T-helper 2 cell (primary cell): Measurements from ENCODE around the gene AMFR.

Experiments used
- DNase-seq, 5 experiments: peaks; one replicate each; pipeline versions ENCODE4 v3.0.0 to v3.0.0-alpha.2; 2012 to 2022
- total RNA-seq, 2 donors: gene quantifications; one replicate each; lab custom pipeline; 2026; lab: John Stamatoyannopoulos, UW

The AMFR gene
- 65.5 to 83.2 reads per million in 2 donors for total RNA-seq

GRCh38 chr16:56425439-56425832 is at the start of gene AMFR:
Gene AMFR (minus strand): TSS chr16:56425545. CDS start chr16:56425327, 218 bp downstream.
- peak; percentile 45 to 90 (median 67) for DNase-seq

DNA sequence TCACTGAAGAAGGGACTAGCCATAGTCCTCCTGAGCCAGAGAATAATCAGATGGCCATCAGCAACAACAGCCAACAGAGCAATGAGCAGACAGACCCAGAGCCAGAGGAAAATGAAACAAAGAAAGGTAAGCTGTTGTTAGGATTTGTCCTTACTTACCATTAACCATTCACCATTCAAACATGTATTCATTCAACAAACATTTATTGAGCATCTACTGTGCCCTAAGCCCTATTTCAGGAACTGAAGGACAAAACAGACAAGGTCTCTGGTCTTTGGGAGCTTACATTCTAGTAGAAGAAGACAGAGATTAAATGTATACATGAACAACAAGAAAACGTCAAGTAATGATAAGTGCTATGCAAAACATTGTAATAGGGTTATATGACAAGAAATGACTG is 45.3 kb upstream of the AMFR start:
- DNase-seq = no peak

DNA sequence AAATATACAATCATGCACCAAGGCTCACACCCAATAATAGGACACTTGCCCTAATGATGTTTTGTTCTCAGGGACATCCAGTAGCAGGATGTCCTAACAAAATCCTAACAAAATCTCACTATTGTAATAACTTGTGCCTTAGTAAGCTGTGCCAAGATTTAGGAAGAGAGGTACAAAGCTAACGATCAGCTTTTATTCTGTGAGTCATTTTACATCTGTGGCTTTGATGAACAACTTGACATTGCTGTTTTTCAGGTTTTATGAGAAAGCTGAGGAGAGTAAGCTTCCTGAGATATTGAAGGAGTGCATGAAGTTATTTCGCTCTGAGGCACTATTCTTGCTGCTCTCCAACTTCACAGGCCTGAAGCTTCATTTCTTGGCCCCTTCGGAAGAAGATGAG is 44.9 kb upstream of the AMFR start:
- DNase-seq = no peak

DNA sequence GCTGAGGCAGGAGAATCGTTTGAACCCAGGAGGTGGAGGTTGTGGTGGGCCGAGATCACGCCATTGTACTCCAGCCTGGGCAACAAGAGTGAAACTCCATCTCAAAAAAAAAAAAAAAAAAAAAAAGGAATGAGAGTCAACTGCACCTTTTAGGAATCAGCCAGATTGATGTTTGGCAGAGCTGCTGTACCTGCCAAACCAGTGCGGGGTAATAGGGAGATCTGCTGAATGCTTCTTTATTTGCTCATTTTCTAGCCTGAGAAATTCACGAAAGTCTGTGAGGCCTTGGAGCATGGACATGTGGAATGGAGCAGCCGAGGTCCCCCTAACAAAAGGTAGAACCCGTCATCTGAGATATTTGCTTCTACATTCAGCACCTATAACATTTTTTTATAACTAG is 44.4 kb upstream of the AMFR start:
- no peak for DNase-seq

DNA sequence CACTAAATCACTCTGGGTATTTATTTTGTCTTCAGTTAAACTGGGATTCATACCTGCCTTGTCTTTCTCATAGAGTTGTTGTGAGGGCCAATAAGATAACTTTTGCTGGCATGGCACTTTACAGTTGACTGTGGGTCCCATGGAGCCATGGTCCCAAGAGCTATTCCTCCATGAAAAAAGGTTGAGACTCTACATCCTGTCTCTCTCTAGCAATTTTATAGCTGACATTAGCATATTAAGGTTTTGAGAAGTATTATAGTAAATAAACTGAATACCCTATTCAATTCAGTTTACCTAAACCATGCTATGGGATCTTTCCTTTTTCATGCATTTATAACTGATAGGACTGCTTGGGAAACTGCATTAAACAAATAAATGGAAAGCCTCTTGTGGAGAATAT is 43.5 kb upstream of the AMFR start:
- no peak for DNase-seq

DNA sequence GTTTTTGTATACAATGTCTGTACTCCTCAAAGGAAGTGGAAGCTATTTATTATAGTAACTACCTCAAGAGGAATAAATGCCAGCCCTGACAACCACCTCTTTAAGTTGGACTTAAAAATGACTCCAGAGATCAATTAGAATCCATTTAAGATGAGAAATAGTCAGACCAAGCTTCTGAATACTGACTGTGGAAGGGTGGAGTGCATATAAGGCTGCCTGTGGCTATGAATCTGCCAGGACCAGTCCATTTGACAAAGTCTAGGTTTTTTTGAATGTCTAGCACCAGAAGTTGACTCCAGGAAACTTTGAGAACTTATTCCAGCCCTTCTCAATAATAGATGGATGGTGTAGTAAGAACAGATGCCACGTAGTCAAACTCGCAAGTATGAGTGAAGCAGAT is 41.0 kb upstream of the AMFR start:
- no peak for DNase-seq

- DNase-seq = no peak
These were observed 37.8 kb upstream of the AMFR start for GRCh38 chr16:56463153-56463552.

- DNase-seq = no peak
These were observed 36.9 kb upstream of the AMFR start for GRCh38 chr16:56462064-56462796.

DNA sequence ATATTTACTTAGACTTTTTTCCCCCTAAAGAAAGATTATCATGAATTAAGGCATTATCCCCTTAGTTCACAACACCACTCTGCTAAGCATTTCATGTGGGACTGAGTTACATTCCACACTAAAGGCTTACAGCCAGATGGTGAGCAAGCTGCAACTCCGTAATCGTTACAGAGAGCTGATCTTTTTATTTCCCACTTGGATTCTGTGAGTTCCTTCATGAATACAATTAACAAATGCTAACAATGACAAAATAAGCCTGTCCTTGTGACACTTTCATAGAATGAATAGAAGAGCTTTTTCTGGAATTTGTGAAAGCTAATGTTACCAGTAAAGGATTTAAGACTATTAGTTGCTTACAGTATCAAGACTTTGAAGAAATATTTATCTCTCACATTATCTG is 34.8 kb upstream of the AMFR start:
- DNase-seq = no peak

GRCh38 chr16:56457927-56458470 is 32.7 kb upstream of the AMFR start:
- no peak for DNase-seq

DNA sequence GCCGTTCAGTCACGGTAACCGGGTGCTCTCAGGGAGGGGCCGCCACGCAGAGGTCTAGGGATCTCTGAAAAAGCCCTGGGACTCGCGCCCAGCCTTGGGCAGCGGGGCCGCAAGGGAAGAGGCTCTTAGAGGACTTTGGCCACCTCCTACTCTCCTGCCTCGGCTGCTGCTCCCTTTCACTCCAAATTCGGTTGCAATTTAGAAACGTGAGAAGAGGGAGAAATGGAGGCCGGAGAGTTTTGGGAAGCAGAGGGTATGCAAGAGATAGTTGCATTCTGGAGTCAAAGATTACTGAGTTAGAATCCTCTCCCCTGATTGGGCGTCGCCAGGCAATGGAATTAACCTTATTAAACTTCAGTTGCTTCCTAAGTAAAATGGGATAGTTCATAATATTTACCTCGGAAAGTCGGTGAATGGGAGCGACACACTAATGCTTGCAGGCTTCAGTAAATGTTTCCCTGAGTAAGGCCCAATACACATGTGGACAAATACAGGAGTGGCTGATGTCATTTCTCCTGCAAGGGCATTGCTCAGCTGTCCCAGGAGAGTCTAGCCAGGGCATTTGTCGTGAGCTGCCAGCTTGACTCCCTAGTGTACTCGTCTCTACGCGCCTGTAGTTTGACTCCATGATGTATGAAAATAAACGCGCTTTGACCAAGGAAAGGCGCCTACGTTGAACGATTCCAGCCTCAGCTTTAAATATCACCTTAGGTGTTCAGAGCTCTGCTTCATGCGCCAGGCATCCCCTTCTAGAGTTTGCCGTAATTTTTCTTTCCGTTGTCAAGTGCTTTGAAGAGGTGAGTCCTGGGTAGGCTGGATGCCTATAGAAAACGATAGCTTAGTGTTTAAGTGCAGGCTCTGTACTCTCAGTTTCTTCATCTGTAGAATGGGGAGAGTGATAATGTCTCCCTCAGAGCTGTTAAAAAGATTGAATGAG is 26.7 kb upstream of the AMFR start:
- DNase-seq = peak in 1 of 5 experiments; percentile 26

DNA sequence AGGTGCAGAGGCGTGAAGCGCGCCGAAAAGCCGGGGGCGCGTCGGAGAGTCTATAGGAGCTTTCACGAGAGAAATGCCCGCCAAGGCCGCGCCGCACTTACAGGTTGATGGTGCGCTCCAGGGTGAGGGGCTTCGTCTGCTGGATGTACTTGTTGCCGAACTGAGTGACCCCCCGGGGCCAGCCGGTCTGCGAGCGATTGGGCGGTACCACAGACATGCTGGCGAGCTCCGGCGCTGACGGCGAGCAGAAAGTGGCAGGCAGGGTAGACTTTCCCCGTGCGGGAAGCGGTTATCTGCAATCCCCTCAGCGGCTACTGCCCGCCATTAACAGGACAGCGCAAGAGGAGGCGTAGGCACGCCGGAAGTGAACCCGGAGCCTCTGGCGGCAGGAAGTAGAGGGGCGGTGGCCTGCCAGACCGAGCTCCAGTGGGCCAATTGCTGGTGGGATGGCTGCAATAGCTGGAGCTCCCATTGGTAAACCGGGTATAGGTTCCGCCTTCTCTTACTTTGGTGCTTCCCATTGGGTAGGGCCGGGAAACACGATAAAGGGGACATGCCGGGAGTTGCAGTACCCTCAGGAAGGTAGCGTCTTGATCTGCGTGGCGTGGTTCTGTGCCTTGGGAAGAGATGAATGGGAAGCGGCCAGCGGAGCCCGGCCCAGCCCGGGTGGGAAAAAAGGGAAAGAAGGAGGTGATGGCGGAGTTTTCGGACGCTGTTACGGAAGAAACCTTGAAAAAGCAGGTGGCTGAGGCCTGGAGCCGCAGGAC is 25.8 kb upstream of the AMFR start, which contains the start of the genes NUDT21 and OGFOD1:
TSS of gene NUDT21 (minus strand) at position 347 of the 767 bp plus-strand sequence. CDS start at position 217, 130 bp downstream.
TSS of gene OGFOD1 (plus strand) at position 569 of the 767 bp plus-strand sequence. CDS start at position 628, 59 bp downstream.
- DNase-seq = peak; percentile 76 to 99 (median 90)

DNA sequence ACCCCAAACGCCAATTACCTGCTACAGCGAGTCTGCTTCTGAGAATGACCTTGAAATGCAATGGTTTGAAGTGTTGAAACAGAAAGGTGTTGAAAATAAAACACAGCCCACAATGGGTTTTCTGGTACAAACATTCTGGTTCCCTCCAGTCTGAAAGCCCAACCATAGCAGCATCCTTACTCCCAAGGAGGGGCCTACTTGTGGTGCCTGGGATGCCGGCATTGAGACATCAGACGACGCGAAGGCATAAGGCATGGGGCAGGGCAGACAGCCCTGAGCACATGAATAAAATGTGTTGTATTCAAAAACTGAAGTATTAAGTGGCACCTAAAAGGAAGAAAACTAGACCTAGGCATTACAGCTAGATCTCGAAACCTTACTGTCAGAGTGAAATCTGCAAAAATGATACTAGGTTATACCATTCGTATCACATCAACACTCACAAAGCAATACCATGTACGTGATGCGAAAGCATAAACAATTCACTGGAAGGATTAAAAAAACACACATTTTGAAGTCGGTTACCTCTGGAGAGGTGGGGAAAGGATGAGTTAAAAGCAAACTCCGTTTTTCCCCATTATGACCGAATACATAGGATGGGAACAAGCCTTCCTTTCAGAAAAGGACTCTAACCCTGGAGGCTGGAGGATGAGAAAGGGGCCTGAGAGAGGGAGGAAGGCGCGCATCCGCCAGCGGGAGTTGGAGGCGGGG is 25.1 kb upstream of the AMFR start:
- peak in 2 of 5 experiments; percentile 2 to 43 for DNase-seq

DNA sequence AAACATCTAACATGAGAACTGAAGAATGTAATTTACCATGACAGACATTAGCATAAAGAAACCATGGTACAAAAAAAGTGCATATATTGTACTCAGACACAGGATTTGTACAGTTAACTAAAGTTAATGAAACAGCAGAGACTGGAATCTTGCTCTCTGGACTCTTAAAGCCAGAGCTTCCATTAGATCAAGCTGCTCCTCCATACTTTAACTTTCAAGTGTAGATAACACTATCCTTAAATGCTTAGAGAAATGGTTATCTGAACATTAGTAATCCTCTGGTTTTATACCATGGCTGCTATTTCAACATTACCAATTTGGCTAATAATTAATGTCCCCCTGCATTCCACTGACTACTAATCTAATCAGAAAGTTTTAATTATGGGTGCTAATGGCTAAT is 22.7 kb upstream of the AMFR start:
- no peak for DNase-seq

- peak in 1 of 5 experiments; percentile 53 for DNase-seq
These were observed 21.9 kb upstream of the AMFR start for GRCh38 chr16:56447286-56447685.

- DNase-seq = no peak
These were observed 12.7 kb upstream of the AMFR start for GRCh38 chr16:56438038-56438437.

DNA sequence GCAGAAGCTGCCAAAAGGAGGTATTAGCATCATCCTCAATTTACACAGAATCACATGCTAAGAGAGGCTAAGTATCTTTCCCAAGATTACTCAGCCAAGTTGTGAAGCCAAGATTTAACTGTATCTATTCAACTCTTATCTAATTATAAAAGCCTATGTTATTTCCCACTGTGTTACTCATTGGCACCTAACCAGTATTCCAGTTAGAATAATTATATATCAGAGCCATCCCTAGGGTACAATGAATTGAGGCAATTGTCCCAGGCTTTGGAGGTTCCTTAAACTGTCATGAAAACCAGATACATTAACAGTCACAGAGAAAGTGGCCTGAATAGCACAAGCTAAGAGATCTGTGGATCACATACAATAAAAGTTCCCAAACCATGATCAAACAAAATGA is 10.9 kb upstream of the AMFR start:
- no peak for DNase-seq

DNA sequence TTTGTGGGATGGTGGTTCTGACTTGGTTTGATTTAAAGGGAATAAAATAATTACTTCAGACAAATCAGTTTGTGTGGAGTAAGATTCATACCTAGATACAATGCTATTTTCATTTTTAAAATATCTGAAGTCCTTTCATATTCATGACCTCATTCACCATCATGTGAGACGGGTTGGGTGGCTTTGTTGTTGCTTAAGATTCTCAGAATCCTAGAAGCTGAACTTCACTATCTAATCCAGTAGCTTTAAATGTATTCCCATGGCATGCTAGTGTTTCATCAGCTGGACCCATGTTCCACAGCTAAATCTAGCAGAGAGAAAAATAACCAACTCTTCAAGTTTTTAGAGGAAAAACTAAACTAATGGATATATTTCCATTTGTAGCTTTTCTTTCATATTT is 2.7 kb upstream of the AMFR start:
- DNase-seq = no peak

- no peak for DNase-seq
These were observed 1.2 kb upstream of the AMFR start for GRCh38 chr16:56426585-56426984.

GRCh38 chr16:56424791-56425438 is 430 bp downstream of the AMFR start:
- peak in 4 of 5 experiments; percentile 16 to 24 (median 18) for DNase-seq

DNA sequence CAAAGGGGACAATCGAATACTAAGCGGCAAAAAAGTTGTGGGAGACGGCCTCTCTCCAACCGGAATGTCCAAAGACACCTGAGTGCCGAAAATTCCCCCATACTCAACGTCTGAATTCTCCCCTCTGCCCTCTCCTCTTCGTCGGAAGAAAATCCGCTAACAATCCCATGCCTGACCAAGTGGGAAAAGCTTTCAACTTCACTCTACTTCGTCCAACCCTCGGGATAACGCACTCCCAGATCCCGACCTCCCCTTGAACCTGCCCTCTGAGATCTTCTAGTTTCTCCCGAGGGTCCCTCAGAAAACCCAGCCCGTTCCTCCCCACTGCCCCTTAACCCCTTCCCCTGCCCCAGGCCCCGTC is 961 bp downstream of the AMFR start:
- no peak for DNase-seq
